CD8-positive, alpha-beta memory T cell (primary cell): ENCODE data around the gene ZNRF3. TPM values are rescaled to one million over a fixed set of nuclear protein-coding genes. Genes with fewer than 3 reads are reported as not detected.

Source experiments
- CTCF ChIA-PET: fragments of 350-600 bp; sonication (Branson Sonifier 250); formaldehyde crosslinking; loops from one replicate; lab custom pipeline; 2021; ENCODE audit warnings: antibody characterized with exemption; lab: Charles Lee
- POLR2A ChIA-PET: fragments of 350-600 bp; sonication (Branson Sonifier 250); formaldehyde crosslinking; loops from one replicate; lab custom pipeline; 2021; ENCODE audit warnings: antibody characterized with exemption; lab: Charles Lee
- DNase-seq, 5 donors: peaks; one replicate each; pipeline versions ENCODE4 v3.0.0 to v3.0.0-alpha.2; 2020 to 2022; ENCODE audit warnings: mixed read lengths in 1 of 5
- H3K27ac ChIP-seq: one replicate; pipeline ENCODE4 v1.7.0; 2013; ENCODE audit warnings: low read depth, mild to moderate bottlenecking, low read length, moderate library complexity
- H3K27me3 ChIP-seq: 2 replicates; pipeline ENCODE4 v1.7.0; 2013; ENCODE audit warnings: low read length, mild to moderate bottlenecking; ENCODE audit not compliant: insufficient read depth, poor library complexity, severe bottlenecking
- H3K36me3 ChIP-seq: 2 replicates; pipeline ENCODE4 v1.7.0; 2013; ENCODE audit warnings: mild to moderate bottlenecking, low read length, moderate library complexity; ENCODE audit not compliant: insufficient read depth
- H3K4me1 ChIP-seq: 2 replicates; pipeline ENCODE4 v1.7.0; 2013; ENCODE audit warnings: mild to moderate bottlenecking, low read length, moderate library complexity; ENCODE audit not compliant: insufficient read depth
- H3K4me3 ChIP-seq: 2 replicates; pipeline ENCODE4 v1.7.0; 2013; ENCODE audit warnings: mild to moderate bottlenecking, low read length
- H3K9me3 ChIP-seq: 2 replicates; pipeline ENCODE4 v1.7.0; 2013; ENCODE audit warnings: mild to moderate bottlenecking, low read length
- H3K27ac Mint-ChIP-seq, 8 donors: one replicate each; pipeline ENCODE4 v1.8.0; 2020 to 2021; ENCODE audit warnings: mixed read lengths in 8 of 8, mild to moderate bottlenecking in 6 of 8, inconsistent platforms in 3 of 8, moderate library complexity in 3 of 8
- H3K27me3 Mint-ChIP-seq, 2 donors: one replicate each; pipeline ENCODE4 v1.8.0; 2020 to 2021; ENCODE audit warnings: mixed read lengths in 2 of 2, mild to moderate bottlenecking in 1 of 2, moderate library complexity in 1 of 2
- H3K36me3 Mint-ChIP-seq, 3 donors: one replicate each; pipeline ENCODE4 v1.8.0; 2020 to 2021; ENCODE audit warnings: mixed read lengths in 3 of 3, inconsistent platforms in 1 of 3, mild to moderate bottlenecking in 1 of 3
- H3K4me1 Mint-ChIP-seq, 3 donors: one replicate each; pipeline ENCODE4 v1.8.0; 2020 to 2021; ENCODE audit warnings: mixed read lengths in 3 of 3, inconsistent platforms in 1 of 3, mild to moderate bottlenecking in 1 of 3
- H3K4me3 Mint-ChIP-seq, 7 donors: one replicate each; pipeline ENCODE4 v1.8.0; 2020 to 2021; ENCODE audit warnings: mixed read lengths in 7 of 7, mild to moderate bottlenecking in 6 of 7, moderate library complexity in 4 of 7, inconsistent platforms in 2 of 7
- H3K9me3 Mint-ChIP-seq, 5 donors: one replicate each; pipeline ENCODE4 v1.8.0; 2020 to 2022; ENCODE audit warnings: mixed read lengths in 5 of 5, mild to moderate bottlenecking in 3 of 5, moderate library complexity in 2 of 5, inconsistent platforms in 1 of 5
- polyA plus RNA-seq: library from polyadenylated mRNA; unstranded; fragments of 300-500 nt; fragmentation: Illumina TruSeq; gene quantifications from one replicate; pipeline ENCODE4 v1.2.3, GENCODE V29; 2021
- total RNA-seq, 2 experiments: library from RNA; stranded (reverse); gene quantifications; one replicate each; pipeline ENCODE4 v1.2.3, GENCODE V29; 2021

Gene ZNRF3
- total and polyA plus RNA-seq, 3 experiments from 2014 or later: 0.35 to 1.2 (median 1.0) TPM

DNA sequence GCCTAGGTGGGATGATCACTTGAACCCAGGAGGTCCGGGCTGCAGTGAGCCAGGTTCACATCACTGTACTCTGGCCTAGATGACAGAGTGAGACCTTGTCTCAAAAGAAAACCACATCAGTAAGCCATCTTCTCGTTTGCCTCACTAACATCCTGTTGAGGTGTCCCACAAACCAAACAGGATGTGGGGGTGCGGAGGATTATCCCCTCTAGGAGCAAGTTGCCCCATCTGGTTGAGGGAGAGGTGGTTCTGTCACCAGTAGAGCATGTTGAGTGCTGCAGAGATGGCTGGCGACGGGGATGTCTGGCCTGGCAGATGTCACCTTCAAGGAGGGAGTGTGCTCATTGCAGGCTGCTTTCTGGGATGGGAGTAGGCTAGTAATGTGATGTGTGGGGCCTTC lies 72.4 kb downstream of the ZNRF3 start:
- Mint-ChIP-seq H3K9me3 (no peaks in the 10 kb centered on the region), H3K4me3 (peak overlapping the region; percentile 55 to 81 (median 69)), H3K27ac (peak overlapping the region; percentile 12 to 92 (median 75)), H3K4me1 (peaks cover 18 to 24% (median 19%) of the 10 kb centered on the region in 3 donors), H3K27me3 (peaks cover 61 to 96% of the 10 kb centered on the region in 2 donors), H3K36me3 (peaks cover 0 to 4% (median 0%) of the 10 kb centered on the region in 3 donors)
- no peak overlapping the region for H3K4me3 ChIP-seq
- peaks cover 66% of the 10 kb centered on the region for H3K27me3 ChIP-seq
- H3K9me3 ChIP-seq: no peaks in the 10 kb centered on the region
- ChIA-PET POLR2A (no interaction called here), CTCF (no interaction called here)
- H3K27ac ChIP-seq: no peak overlapping the region
- H3K36me3 ChIP-seq: no peaks in the 10 kb centered on the region
- peaks cover 19% of the 10 kb centered on the region for H3K4me1 ChIP-seq
- DNase-seq: peak; percentile 44 to 83 (median 79)

DNA sequence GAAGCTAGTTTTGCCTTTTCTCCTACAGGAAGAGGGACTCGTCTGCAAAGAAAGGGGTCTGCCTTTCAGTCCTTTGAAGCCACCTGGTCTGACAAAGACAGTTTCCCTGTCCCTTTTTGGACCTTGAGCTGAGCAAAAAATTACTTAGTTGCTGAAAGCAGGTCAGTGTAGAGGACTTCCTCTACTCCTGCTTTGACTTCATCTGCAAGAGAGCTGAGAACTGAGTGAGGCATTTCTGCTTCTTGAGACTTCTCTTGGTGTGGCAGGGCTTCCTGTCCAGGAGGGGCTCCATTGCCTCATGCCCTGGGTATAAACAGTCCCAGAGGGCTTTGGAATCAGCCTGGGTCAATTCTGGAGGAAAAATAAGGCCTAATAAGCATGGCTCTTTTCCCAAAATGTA lies 73.1 kb downstream of the ZNRF3 start:
- H3K36me3 Mint-ChIP-seq: peaks cover 0 to 9% (median 0%) of the 10 kb centered on the region in 3 donors
- no peaks in the 10 kb centered on the region for H3K9me3 Mint-ChIP-seq
- Histone ChIP-seq H3K4me3 (no peak overlapping the region), H3K27me3 (peaks cover 69% of the 10 kb centered on the region), H3K4me1 (peaks cover 19% of the 10 kb centered on the region), H3K9me3 (no peaks in the 10 kb centered on the region), H3K27ac (no peak overlapping the region), H3K36me3 (no peaks in the 10 kb centered on the region)
- peak overlapping the region in 2 of 8 donors; percentile 39 to 79 for H3K27ac Mint-ChIP-seq
- ChIA-PET POLR2A (interaction anchor here (0.6 kb wide), 1 partner anchor 137 kb away, joined by 9 read pairs; no protein-coding TSS in a partner anchor), CTCF (no interaction called here)
- H3K27me3 Mint-ChIP-seq: peaks cover 65 to 96% of the 10 kb centered on the region in 2 donors
- H3K4me3 Mint-ChIP-seq: no peak overlapping the region
- peaks cover 18 to 24% (median 19%) of the 10 kb centered on the region in 3 donors for H3K4me1 Mint-ChIP-seq
- DNase-seq: no peak

DNA sequence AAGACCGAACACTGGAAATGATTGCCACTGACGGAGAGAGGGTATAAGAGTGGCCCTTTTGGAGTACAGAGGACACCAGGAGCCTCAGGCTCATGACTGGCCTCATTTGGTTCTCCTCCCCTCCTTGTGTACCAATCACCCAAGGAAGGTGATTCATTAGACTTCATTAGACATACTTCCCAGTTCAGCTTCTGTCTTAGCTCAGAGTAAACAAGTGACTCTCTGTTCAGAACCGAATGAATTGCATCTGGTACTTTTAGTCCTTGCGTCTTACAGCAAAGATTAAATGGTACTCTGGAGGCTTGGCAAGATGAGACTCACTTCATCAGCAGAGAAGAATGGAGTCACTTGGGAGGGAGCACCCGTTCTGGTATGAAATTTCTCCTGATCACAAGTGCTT lies 75.2 kb downstream of the ZNRF3 start:
- H3K27ac ChIP-seq: no peak overlapping the region
- no peak overlapping the region for H3K4me3 ChIP-seq
- Mint-ChIP-seq H3K36me3 (peaks cover 0 to 9% (median 0%) of the 10 kb centered on the region in 3 donors), H3K9me3 (peaks cover 0 to 2% (median 0%) of the 10 kb centered on the region in 5 donors), H3K4me3 (no peak overlapping the region), H3K4me1 (peaks cover 18 to 24% (median 19%) of the 10 kb centered on the region in 3 donors), H3K27me3 (peaks cover 65 to 94% of the 10 kb centered on the region in 2 donors), H3K27ac (no peak overlapping the region)
- H3K36me3 ChIP-seq: no peaks in the 10 kb centered on the region
- no peaks in the 10 kb centered on the region for H3K9me3 ChIP-seq
- ChIA-PET POLR2A (no interaction called here), CTCF (no interaction called here)
- peaks cover 19% of the 10 kb centered on the region for H3K4me1 ChIP-seq
- peaks cover 71% of the 10 kb centered on the region for H3K27me3 ChIP-seq
- DNase-seq: no peak

DNA sequence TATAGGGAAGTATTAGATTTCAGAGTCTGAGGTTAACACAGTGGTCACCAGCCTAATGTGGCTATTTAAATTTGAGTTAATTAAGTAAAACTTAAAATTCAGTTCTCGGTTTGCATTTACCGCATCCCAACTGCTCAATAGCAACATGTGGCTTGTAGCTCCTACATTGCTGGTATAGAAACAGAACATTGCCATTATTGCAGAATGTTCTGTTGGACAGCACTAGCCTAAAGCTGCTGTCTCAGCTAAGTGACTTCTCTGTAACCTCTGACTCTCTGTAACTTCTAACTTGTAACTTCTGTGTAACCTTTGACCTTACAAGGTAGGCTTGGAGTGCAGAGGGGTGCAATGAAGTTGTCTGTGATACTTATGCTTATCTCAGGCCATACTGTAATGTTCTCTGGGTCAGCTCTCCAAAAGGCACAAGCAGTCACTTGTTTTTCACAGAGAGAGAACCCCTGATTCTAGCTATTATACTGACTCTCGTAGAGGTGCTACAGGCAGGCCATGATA lies 78.7 kb downstream of the ZNRF3 start:
- Mint-ChIP-seq H3K27ac (no peak overlapping the region), H3K4me1 (peaks cover 0 to 4% (median 0%) of the 10 kb centered on the region in 3 donors), H3K4me3 (no peak overlapping the region), H3K27me3 (peaks cover 55 to 86% of the 10 kb centered on the region in 2 donors), H3K36me3 (peaks cover 0 to 9% (median 1%) of the 10 kb centered on the region in 3 donors), H3K9me3 (peaks cover 0 to 2% (median 0%) of the 10 kb centered on the region in 5 donors)
- Histone ChIP-seq H3K27ac (no peak overlapping the region), H3K27me3 (peaks cover 46% of the 10 kb centered on the region), H3K36me3 (no peaks in the 10 kb centered on the region), H3K4me3 (no peak overlapping the region), H3K9me3 (no peaks in the 10 kb centered on the region), H3K4me1 (no peaks in the 10 kb centered on the region)
- ChIA-PET POLR2A (no interaction called here), CTCF (no interaction called here)
- DNase-seq: no peak

DNA sequence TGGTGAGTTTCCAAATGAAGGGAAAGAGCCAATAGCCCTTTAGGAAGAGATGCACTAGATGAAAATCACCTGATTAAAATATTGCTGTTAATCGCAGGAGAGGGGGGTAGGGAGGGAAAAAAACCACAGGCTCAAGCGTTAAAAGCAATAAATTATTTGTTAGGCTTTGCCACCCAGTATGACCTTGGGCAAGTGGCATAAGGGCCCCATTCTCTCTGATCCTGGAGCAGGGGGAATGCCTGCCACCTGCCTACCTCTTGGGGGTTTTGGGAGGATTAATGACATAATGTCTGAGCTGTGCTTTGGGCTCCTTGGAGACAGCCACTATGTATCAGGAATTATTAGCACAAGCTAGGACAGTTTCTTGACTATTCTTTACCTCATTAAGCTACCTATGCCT lies 80.0 kb downstream of the ZNRF3 start:
- Mint-ChIP-seq H3K4me3 (no peak overlapping the region), H3K27me3 (peaks cover 56 to 77% of the 10 kb centered on the region in 2 donors), H3K4me1 (peaks cover 0 to under 1% (median 0%) of the 10 kb centered on the region in 3 donors), H3K36me3 (peaks cover 0 to 9% (median 1%) of the 10 kb centered on the region in 3 donors), H3K27ac (no peak overlapping the region), H3K9me3 (peaks cover 0 to 2% (median 0%) of the 10 kb centered on the region in 5 donors)
- CTCF ChIA-PET: no interaction called here
- H3K4me3 ChIP-seq: no peak overlapping the region
- H3K4me1 ChIP-seq: no peaks in the 10 kb centered on the region
- H3K36me3 ChIP-seq: no peaks in the 10 kb centered on the region
- no peak overlapping the region for H3K27ac ChIP-seq
- no peaks in the 10 kb centered on the region for H3K9me3 ChIP-seq
- no peak for DNase-seq
- POLR2A ChIA-PET: interaction anchor here (0.5 kb wide), 1 partner anchor 11 kb away, joined by 3 read pairs; no protein-coding TSS in a partner anchor
- peaks cover 42% of the 10 kb centered on the region for H3K27me3 ChIP-seq

DNA sequence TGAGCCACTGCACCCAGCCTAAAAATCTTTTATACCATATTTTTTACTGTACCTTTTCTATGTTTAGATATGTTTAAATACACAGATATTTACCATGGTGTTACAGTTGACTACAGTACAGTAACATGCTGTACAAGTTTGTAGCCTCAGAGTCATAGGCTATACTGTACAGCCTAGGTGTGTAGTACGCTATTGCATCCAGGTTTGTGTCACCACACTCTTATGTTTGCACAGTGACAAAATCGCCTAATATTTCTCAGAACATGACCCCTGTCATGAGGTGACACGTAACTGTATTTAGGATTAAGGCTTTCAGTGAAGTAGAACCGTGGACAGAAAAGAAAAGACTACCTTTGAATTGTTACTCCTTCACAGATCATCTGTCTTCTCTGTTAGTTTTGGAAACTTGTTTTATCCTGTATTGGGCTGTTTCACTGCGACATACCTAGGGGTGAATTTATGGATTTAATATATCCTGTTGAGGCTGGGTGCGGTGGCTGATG lies 83.8 kb downstream of the ZNRF3 start:
- Mint-ChIP-seq H3K27ac (no peak overlapping the region), H3K4me1 (no peaks in the 10 kb centered on the region), H3K36me3 (peaks cover 0 to 4% (median 1%) of the 10 kb centered on the region in 3 donors), H3K4me3 (no peak overlapping the region), H3K27me3 (peaks cover 38 to 58% of the 10 kb centered on the region in 2 donors), H3K9me3 (no peaks in the 10 kb centered on the region)
- Histone ChIP-seq H3K27ac (no peak overlapping the region), H3K4me1 (no peaks in the 10 kb centered on the region), H3K9me3 (no peaks in the 10 kb centered on the region), H3K27me3 (peaks cover 12% of the 10 kb centered on the region), H3K36me3 (no peaks in the 10 kb centered on the region), H3K4me3 (no peak overlapping the region)
- CTCF ChIA-PET: no interaction called here
- POLR2A ChIA-PET: no interaction called here
- no peak for DNase-seq

DNA sequence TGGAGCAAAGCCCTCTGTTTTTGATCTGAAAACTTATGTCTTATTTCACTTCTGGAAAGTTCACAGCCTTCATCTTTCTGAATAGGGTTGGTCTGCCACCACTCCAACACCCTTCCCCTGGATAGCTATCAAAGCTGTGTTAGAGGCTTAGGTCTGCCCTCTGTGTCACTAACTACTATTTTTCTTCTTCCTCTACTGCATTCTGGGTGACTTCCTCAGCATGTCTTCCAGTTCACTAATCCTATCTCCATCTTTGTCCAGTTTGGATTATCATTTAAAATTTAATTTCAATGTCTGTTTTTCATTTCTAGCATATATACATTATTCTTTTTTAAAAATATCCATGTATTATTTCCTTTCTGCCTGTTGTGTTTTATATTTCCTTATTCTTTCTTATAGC lies 84.6 kb downstream of the ZNRF3 start:
- Mint-ChIP-seq H3K9me3 (no peaks in the 10 kb centered on the region), H3K27me3 (peaks cover 32 to 51% of the 10 kb centered on the region in 2 donors), H3K36me3 (peaks cover 0 to 4% (median 1%) of the 10 kb centered on the region in 3 donors), H3K27ac (no peak overlapping the region), H3K4me1 (no peaks in the 10 kb centered on the region), H3K4me3 (no peak overlapping the region)
- no peak overlapping the region for H3K4me3 ChIP-seq
- no peak overlapping the region for H3K27ac ChIP-seq
- CTCF ChIA-PET: no interaction called here
- no peaks in the 10 kb centered on the region for H3K4me1 ChIP-seq
- no peaks in the 10 kb centered on the region for H3K36me3 ChIP-seq
- no peak for DNase-seq
- POLR2A ChIA-PET: no interaction called here
- peaks cover 5% of the 10 kb centered on the region for H3K27me3 ChIP-seq
- no peaks in the 10 kb centered on the region for H3K9me3 ChIP-seq

DNA sequence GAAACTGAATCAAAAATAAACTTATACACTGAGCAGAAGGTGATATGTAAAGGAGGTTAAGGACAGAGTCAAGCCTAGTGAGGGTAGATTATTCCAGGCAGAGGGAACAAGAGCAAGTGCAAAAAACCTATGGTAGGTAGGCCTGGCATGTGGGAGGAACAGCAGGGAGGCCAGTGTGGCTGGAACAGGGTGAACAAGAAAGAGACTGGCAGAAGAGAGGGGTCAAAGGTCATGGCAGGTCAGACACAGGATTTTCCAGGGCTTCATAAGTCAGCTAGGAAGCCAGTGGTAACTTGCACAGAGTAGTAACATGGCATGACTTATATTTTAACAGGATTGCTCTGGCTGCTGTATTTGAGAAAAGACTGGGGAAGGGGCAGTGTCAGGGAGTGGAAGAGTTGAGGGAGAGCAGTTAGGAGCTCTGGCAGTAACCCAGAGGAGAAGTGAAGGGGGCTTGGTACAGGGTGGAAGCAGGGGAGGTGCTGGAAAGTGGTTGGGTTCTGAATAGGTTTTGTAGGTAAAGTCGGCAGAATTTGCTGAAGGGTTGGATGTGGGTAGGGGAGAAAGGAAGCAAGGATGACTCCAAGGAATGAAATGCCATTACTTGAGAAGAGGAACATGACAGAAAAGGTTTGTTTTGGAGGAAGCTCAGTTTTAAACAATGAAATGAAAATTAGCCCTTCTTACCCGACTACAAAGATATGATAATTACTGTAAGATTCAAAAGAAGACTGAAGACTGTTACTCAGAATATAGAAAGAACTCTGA lies 86.2 kb downstream of the ZNRF3 start:
- Histone ChIP-seq H3K4me3 (no peak overlapping the region), H3K4me1 (no peaks in the 10 kb centered on the region), H3K27ac (no peak overlapping the region), H3K36me3 (no peaks in the 10 kb centered on the region), H3K9me3 (no peaks in the 10 kb centered on the region), H3K27me3 (no peaks in the 10 kb centered on the region)
- ChIA-PET POLR2A (no interaction called here), CTCF (no interaction called here)
- Mint-ChIP-seq H3K36me3 (peaks cover 0 to 4% (median 0%) of the 10 kb centered on the region in 3 donors), H3K4me3 (no peak overlapping the region), H3K9me3 (no peaks in the 10 kb centered on the region), H3K4me1 (no peaks in the 10 kb centered on the region), H3K27ac (no peak overlapping the region), H3K27me3 (peaks cover 22 to 43% of the 10 kb centered on the region in 2 donors)
- DNase-seq: no peak
